Calu3 (cell line): ENCODE measurements around the gene VPS50. TPM values are rescaled to one million over a fixed set of nuclear protein-coding genes. Genes with fewer than 3 reads are reported as not detected.

Experiments
- BruUV-seq: library from RNA; stranded (reverse); fragments of 400-500 nt; replicated peaks from 2 replicates; lab custom pipeline; 2021; lab: Mats Ljungman, UMichigan
- CTCF ChIA-PET: fragments of 300-600 bp; sonication (Branson Sonifier 250); formaldehyde crosslinking; loops from one replicate; lab custom pipeline; 2022; ENCODE audit warnings: antibody characterized with exemption; lab: Charles Lee
- DNase-seq: peaks from one replicate; pipeline ENCODE4 v3.0.0; 2022
- H3K27ac Mint-ChIP-seq: one replicate; pipeline ENCODE4 v1.8.0; 2022; ENCODE audit warnings: mixed read lengths; ENCODE audit not compliant: unreplicated experiment
- H3K27me3 Mint-ChIP-seq: one replicate; pipeline ENCODE4 v1.8.0; 2022; ENCODE audit warnings: mixed read lengths; ENCODE audit not compliant: unreplicated experiment
- H3K36me3 Mint-ChIP-seq: one replicate; pipeline ENCODE4 v1.8.0; 2022; ENCODE audit warnings: mild to moderate bottlenecking, moderate library complexity, mixed read lengths; ENCODE audit not compliant: insufficient read depth, unreplicated experiment
- H3K4me1 Mint-ChIP-seq: one replicate; pipeline ENCODE4 v1.8.0; 2022; ENCODE audit warnings: mild to moderate bottlenecking, low read depth, mixed read lengths; ENCODE audit not compliant: unreplicated experiment
- H3K4me3 Mint-ChIP-seq: one replicate; pipeline ENCODE4 v1.8.0; 2022; ENCODE audit warnings: mild to moderate bottlenecking, low read depth, moderate library complexity, mixed read lengths; ENCODE audit not compliant: unreplicated experiment
- H3K9me3 Mint-ChIP-seq: one replicate; pipeline ENCODE4 v1.8.0; 2022; ENCODE audit warnings: low read depth, mixed read lengths; ENCODE audit not compliant: unreplicated experiment
- intact Hi-C: fragments of 100-400 bp; cut with micrococcal nuclease; formaldehyde crosslinking; loops from one replicate; pipeline ENCODE4 v1.10.0; 2022; ENCODE audit not compliant: unreplicated experiment
- total RNA-seq: library from RNA; stranded (reverse); gene quantifications from 2 replicates; pipeline ENCODE4 v1.2.3, GENCODE V29; 2022
- TF ChIP-seq, protein P1 (sequence below): fragments of 200-600 bp; IDR thresholded peaks from one replicate; pipeline ENCODE4 v1.8.0; 2022; ENCODE audit warnings: antibody characterized with exemption; ENCODE audit not compliant: unreplicated experiment

Gene VPS50
- total RNA-seq, 1 experiment from 2014 or later = 36.9 TPM

GRCh38 chr7:93194386-93194785 is 37.8 kb upstream of the VPS50 start:
- TF ChIP-seq, protein P1, sequence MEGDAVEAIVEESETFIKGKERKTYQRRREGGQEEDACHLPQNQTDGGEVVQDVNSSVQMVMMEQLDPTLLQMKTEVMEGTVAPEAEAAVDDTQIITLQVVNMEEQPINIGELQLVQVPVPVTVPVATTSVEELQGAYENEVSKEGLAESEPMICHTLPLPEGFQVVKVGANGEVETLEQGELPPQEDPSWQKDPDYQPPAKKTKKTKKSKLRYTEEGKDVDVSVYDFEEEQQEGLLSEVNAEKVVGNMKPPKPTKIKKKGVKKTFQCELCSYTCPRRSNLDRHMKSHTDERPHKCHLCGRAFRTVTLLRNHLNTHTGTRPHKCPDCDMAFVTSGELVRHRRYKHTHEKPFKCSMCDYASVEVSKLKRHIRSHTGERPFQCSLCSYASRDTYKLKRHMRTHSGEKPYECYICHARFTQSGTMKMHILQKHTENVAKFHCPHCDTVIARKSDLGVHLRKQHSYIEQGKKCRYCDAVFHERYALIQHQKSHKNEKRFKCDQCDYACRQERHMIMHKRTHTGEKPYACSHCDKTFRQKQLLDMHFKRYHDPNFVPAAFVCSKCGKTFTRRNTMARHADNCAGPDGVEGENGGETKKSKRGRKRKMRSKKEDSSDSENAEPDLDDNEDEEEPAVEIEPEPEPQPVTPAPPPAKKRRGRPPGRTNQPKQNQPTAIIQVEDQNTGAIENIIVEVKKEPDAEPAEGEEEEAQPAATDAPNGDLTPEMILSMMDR = no peak
- no peak for DNase-seq
- Mint-ChIP-seq H3K27me3 (peaks cover 12% of the 10 kb centered on the region), H3K27ac (no peak overlapping the region), H3K36me3 (no peaks in the 10 kb centered on the region), H3K4me1 (no peaks in the 10 kb centered on the region), H3K4me3 (no peak overlapping the region), H3K9me3 (no peaks in the 10 kb centered on the region)
- BruUV-seq = no TSS peak
- intact Hi-C loops = no loop called here
- CTCF ChIA-PET = no interaction called here

GRCh38 chr7:93196336-93196735 is 35.8 kb upstream of the VPS50 start:
- TF ChIP-seq, protein P1 = no peak
- peaks cover 12% of the 10 kb centered on the region for H3K27me3 Mint-ChIP-seq

DNA sequence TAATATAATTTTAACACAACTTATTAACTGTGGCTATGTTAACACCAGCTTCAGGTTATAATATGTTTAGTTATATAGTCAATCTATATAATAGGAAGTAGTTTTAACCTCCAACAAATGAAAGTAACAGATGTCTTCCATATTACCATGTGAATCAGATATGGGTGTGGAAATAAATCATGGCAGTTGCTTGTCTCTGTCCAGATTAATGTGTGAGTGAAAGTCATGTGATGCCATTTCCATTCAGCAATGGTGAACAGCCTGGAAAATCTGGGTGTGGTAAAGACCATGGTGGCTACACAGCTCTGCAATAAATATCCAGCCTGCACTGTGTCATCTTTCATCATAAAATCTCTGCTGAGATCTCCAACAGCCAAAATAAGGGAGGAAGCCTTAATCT is 33.7 kb upstream of the VPS50 start:
- Mint-ChIP-seq H3K4me3 (no peak overlapping the region), H3K36me3 (no peaks in the 10 kb centered on the region), H3K4me1 (no peaks in the 10 kb centered on the region), H3K9me3 (no peaks in the 10 kb centered on the region), H3K27ac (no peak overlapping the region), H3K27me3 (peaks cover under 1% of the 10 kb centered on the region)
- no peak for DNase-seq
- intact Hi-C loops = no loop called here
- CTCF ChIA-PET = no interaction called here
- BruUV-seq = no TSS peak
- TF ChIP-seq, protein P1 = no peak

More at GRCh38 chr7:93196336-93196735, 35.8 kb upstream of the VPS50 start:
- no peaks in the 10 kb centered on the region for H3K9me3 Mint-ChIP-seq
- H3K27ac Mint-ChIP-seq = no peak overlapping the region
- no peaks in the 10 kb centered on the region for H3K4me1 Mint-ChIP-seq
- intact Hi-C loops = no loop called here
- CTCF ChIA-PET = no interaction called here
- H3K36me3 Mint-ChIP-seq = no peaks in the 10 kb centered on the region
- BruUV-seq = no TSS peak
- no peak for DNase-seq
- H3K4me3 Mint-ChIP-seq = no peak overlapping the region

DNA sequence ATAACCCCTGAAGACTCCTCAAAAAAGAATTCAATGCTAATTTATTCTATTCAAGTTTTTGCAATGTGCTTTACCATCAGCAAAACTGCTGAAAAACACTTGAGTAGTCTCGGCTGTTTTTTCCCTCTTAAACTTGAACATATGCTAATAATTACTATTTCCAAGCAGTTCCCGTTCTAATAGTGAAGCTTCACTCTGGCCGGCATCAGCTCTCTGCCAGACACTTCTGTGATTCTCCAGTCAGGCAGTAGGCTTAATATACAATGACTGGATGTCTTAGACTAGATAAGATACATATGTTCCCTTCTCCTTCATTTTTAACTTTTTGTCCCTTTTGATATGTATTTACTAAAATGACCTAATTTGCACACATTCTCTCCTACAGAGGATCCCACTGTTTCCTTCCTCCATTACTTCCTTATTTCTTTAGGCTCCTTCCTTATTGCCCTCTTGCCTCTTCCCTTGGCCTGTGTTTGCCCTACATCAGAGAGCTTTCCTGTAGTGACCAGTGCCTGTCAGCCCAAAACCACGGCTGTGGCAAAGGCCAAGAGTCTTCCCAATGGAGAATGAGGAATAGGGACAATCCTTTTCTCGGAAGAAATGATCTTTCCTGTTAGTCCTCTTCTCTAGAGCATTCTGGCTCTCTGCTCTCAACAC is 29.4 kb upstream of the VPS50 start:
- CTCF ChIA-PET = no interaction called here
- Mint-ChIP-seq H3K27ac (no peak overlapping the region), H3K4me3 (no peak overlapping the region), H3K27me3 (no peaks in the 10 kb centered on the region), H3K9me3 (no peaks in the 10 kb centered on the region), H3K36me3 (no peaks in the 10 kb centered on the region), H3K4me1 (no peaks in the 10 kb centered on the region)
- TF ChIP-seq, protein P1 = no peak
- BruUV-seq = no TSS peak
- DNase-seq = no peak
- intact Hi-C loops = no loop called here
